OCI-LY7 (cell line): ENCODE results near the gene CIDEB. TPM values are rescaled to one million over a fixed set of nuclear protein-coding genes. Genes with fewer than 3 reads are reported as not detected.
A peak's percentile ranks its signal among the peaks of the same experiment; 100 is the strongest.

Experiments
- BruUV-seq: library from RNA; stranded (reverse); fragments of 400-500 nt; replicated peaks from 2 replicates; lab custom pipeline; 2021; lab: Mats Ljungman, UMichigan
- CTCF ChIA-PET: fragments of 300-600 bp; sonication (Branson Sonifier 250); formaldehyde crosslinking; loops from one replicate; lab custom pipeline; 2022; ENCODE audit warnings: antibody characterized with exemption; ENCODE audit not compliant: unreplicated experiment; lab: Charles Lee
- POLR2A ChIA-PET: fragments of 300-600 bp; sonication (Branson Sonifier 250); formaldehyde crosslinking; loops from one replicate; lab custom pipeline; 2022; ENCODE audit warnings: antibody characterized with exemption; lab: Charles Lee
- DNase-seq: peaks from one replicate; pipeline ENCODE4 v3.0.0-alpha.2; 2015; ENCODE audit warnings: low spot score
- H2AFZ ChIP-seq: fragments of 200-600 bp; sonication (generic), shearing (Covaris generic); 2 replicates; pipeline ENCODE4 v1.6.1; 2014; ENCODE audit warnings: mild to moderate bottlenecking, antibody characterized with exemption, low read length, moderate library complexity
- H3K27ac ChIP-seq: fragments of 200-600 bp; sonication (generic); 2 replicates; pipeline ENCODE4 v1.5.1; 2014; ENCODE audit warnings: mixed run types, low read depth, mild to moderate bottlenecking, moderate library complexity, low read length, inconsistent platforms; ENCODE audit not compliant: poor library complexity, severe bottlenecking
- H3K36me3 ChIP-seq: fragments of 200-600 bp; sonication (generic); 2 replicates; pipeline ENCODE4 v1.6.1; 2014; ENCODE audit warnings: mild to moderate bottlenecking, antibody characterized with exemption, low read length, moderate library complexity, mixed read lengths; ENCODE audit not compliant: insufficient read depth
- H3K4me1 ChIP-seq: fragments of 200-600 bp; sonication (generic); 2 replicates; pipeline ENCODE4 v1.5.1; 2014; ENCODE audit warnings: mild to moderate bottlenecking, low read length; ENCODE audit not compliant: insufficient read depth, poor library complexity, severe bottlenecking
- H3K4me2 ChIP-seq: fragments of 200-600 bp; sonication (generic); 2 replicates; pipeline ENCODE4 v1.6.1; 2014; ENCODE audit warnings: mild to moderate bottlenecking, low read length
- H3K4me3 ChIP-seq: fragments of 200-600 bp; sonication (generic); 2 replicates; pipeline ENCODE4 v1.5.1; 2014; ENCODE audit warnings: mild to moderate bottlenecking, low read depth, low read length; ENCODE audit not compliant: poor library complexity, severe bottlenecking
- H3K79me2 ChIP-seq: fragments of 200-600 bp; sonication (generic); 2 replicates; pipeline ENCODE4 v1.6.1; 2016; ENCODE audit warnings: low read depth, mild to moderate bottlenecking, low read length, moderate library complexity, mixed read lengths; ENCODE audit not compliant: insufficient read depth
- H3K9me2 ChIP-seq: fragments of 200-600 bp; sonication (generic); 2 replicates; pipeline ENCODE4 v1.6.1; 2016; ENCODE audit warnings: mild to moderate bottlenecking, low read length, mixed read lengths; ENCODE audit not compliant: insufficient read depth
- H3K9me3 ChIP-seq: fragments of 200-600 bp; sonication (generic); 2 replicates; pipeline ENCODE4 v1.6.1; 2014; ENCODE audit warnings: mild to moderate bottlenecking, mixed run types, low read length, mixed read lengths
- H4K20me1 ChIP-seq: fragments of 200-600 bp; sonication (generic); 2 replicates; pipeline ENCODE4 v1.6.1; 2014; ENCODE audit warnings: mild to moderate bottlenecking, antibody characterized with exemption, low read length, moderate library complexity, mixed read lengths; ENCODE audit not compliant: insufficient read depth
- CTCF ChIP-seq: fragments of 200-600 bp; sonication (generic); conservative IDR thresholded peaks from 2 replicates; pipeline ENCODE4 v1.5.1; 2014; ENCODE audit warnings: mild to moderate bottlenecking, antibody characterized with exemption, low read length, moderate library complexity, mixed read lengths
- EZH2phosphoT487 ChIP-seq: fragments of 200-600 bp; sonication (generic); IDR thresholded peaks from 2 replicates; pipeline ENCODE4 v1.6.1; 2018; ENCODE audit warnings: low read depth, borderline replicate concordance, mild to moderate bottlenecking, mixed run types, antibody characterized with exemption, low read length, moderate library complexity, mixed read lengths
- intact Hi-C: fragments of 100-400 bp; cut with micrococcal nuclease; formaldehyde crosslinking; loops from one replicate; pipeline ENCODE4 v1.10.0; 2022; ENCODE audit not compliant: unreplicated experiment
- total RNA-seq, 2 experiments: library from RNA; depleted of rRNA in 1 of 2; stranded (reverse); fragments of >200 nt in 1 of 2; shearing (Covaris generic) in 1 of 2; gene quantifications; 2 replicates each; pipeline ENCODE4 v1.2.3, GENCODE V29; 2014 to 2022

CIDEB gene
- total RNA-seq, 2 experiments from 2014 or later = 1.6 TPM; not detected in 1

- peaks cover 14% of the 10 kb centered on the region for H3K4me1 ChIP-seq
- H3K4me2 ChIP-seq = no peak overlapping the region
- H3K79me2 ChIP-seq = no peaks in the 10 kb centered on the region
- CTCF ChIA-PET = interaction anchor here (1.0 kb wide), 1 partner anchor 13 kb away, joined by 5 read pairs; no protein-coding TSS in a partner anchor
- no peak overlapping the region for H3K27ac ChIP-seq
- intact Hi-C loops = no loop called here
- POLR2A ChIA-PET = interaction anchor here (0.9 kb wide), 1 partner anchor 37 kb away, joined by 3 read pairs; the partner anchor contains the start of gene TINF2
- DNase-seq = peak; percentile 19
- H3K4me3 ChIP-seq = no peak overlapping the region
- no peak overlapping the region for H2AFZ ChIP-seq
- no peaks in the 10 kb centered on the region for H3K36me3 ChIP-seq
- H3K9me2 ChIP-seq = no peaks in the 10 kb centered on the region
- no peaks in the 10 kb centered on the region for H3K9me3 ChIP-seq
- BruUV-seq = no TSS peak
- peak; percentile 63 for TF ChIP-seq CTCF
- TF ChIP-seq EZH2phosphoT487 = no peak
- H4K20me1 ChIP-seq = no peaks in the 10 kb centered on the region
Observed at GRCh38 chr14:24279301-24280186, 28.2 kb downstream of the CIDEB start.

GRCh38 chr14:24278424-24278823 lies 29.4 kb downstream of the CIDEB start:
- Histone ChIP-seq H3K4me1 (peaks cover 26% of the 10 kb centered on the region), H4K20me1 (no peaks in the 10 kb centered on the region), H3K9me3 (no peaks in the 10 kb centered on the region), H3K4me3 (no peak overlapping the region), H3K9me2 (no peaks in the 10 kb centered on the region), H3K79me2 (no peaks in the 10 kb centered on the region), H2AFZ (no peak overlapping the region), H3K27ac (no peak overlapping the region), H3K36me3 (no peaks in the 10 kb centered on the region), H3K4me2 (no peak overlapping the region)
- ChIA-PET POLR2A (no interaction called here), CTCF (no interaction called here)
- no TSS peak for BruUV-seq
- DNase-seq = no peak
- TF ChIP-seq CTCF (no peak), EZH2phosphoT487 (no peak)
- intact Hi-C loops = no loop called here
